GM19328 (cell line): Measurements from ENCODE around the gene NFATC2.

ENCODE experiments used
- ATAC-seq: cut with Tn5 transposase; IDR thresholded peaks from one replicate; pipeline ENCODE4 v1.9.1; 2021; ENCODE audit warnings: mild to moderate bottlenecking, moderate library complexity; ENCODE audit not compliant: unreplicated experiment

Gene NFATC2

GRCh38 chr20:51398083-51398482 is 144.4 kb downstream of the NFATC2 start:
- no peak for ATAC-seq

GRCh38 chr20:51397137-51397536 is 145.4 kb downstream of the NFATC2 start:
- ATAC-seq, result no peak

- ATAC-seq, result no peak
These were observed 146.1 kb downstream of the NFATC2 start for GRCh38 chr20:51396365-51396909.

GRCh38 chr20:51394706-51395105 is 147.8 kb downstream of the NFATC2 start:
- ATAC-seq, result no peak

GRCh38 chr20:51393571-51393970 is 148.9 kb downstream of the NFATC2 start:
- no peak for ATAC-seq

GRCh38 chr20:51392614-51393186 is 149.8 kb downstream of the NFATC2 start:
- no peak for ATAC-seq

GRCh38 chr20:51391926-51392325 is 150.6 kb downstream of the NFATC2 start:
- no peak for ATAC-seq

- no peak for ATAC-seq
These were observed 152.8 kb downstream of the NFATC2 start for GRCh38 chr20:51389543-51390264.

- no peak for ATAC-seq
These were observed 153.6 kb downstream of the NFATC2 start for GRCh38 chr20:51388756-51389542.

- no peak for ATAC-seq
These were observed 154.3 kb downstream of the NFATC2 start for GRCh38 chr20:51388227-51388626.

GRCh38 chr20:51387125-51387875 is 155.2 kb downstream of the NFATC2 start:
- no peak for ATAC-seq

GRCh38 chr20:51386586-51386985 is 155.9 kb downstream of the NFATC2 start:
- no peak for ATAC-seq

GRCh38 chr20:51385646-51386530 is 156.6 kb downstream of the NFATC2 start:
- no peak for ATAC-seq

GRCh38 chr20:51384875-51385274 is 157.6 kb downstream of the NFATC2 start:
- no peak for ATAC-seq

GRCh38 chr20:51383891-51384510 is 158.5 kb downstream of the NFATC2 start:
- no peak for ATAC-seq

- no peak for ATAC-seq
These were observed 159.3 kb downstream of the NFATC2 start for GRCh38 chr20:51382986-51383821.

GRCh38 chr20:51382111-51382985 is 160.2 kb downstream of the NFATC2 start:
- ATAC-seq, result no peak

GRCh38 chr20:51381557-51381956 is 161.0 kb downstream of the NFATC2 start:
- ATAC-seq, result no peak
